Mesothelial cell of epicardium (in vitro differentiated cells): ENCODE measurements around the gene EPHB6. TPM values are rescaled to one million over a fixed set of nuclear protein-coding genes. Genes with fewer than 3 reads are reported as not detected.

ENCODE experiments used
- DNase-seq, 2 experiments: peaks; one replicate each; pipeline ENCODE4 v3.0.0; 2021; ENCODE audit warnings: low spot score in 2 of 2; ENCODE audit not compliant: unreplicated experiment in 2 of 2
- H3K27ac Mint-ChIP-seq: 2 replicates; pipeline ENCODE4 v1.8.0; 2021; ENCODE audit warnings: mixed read lengths
- H3K27me3 Mint-ChIP-seq: 2 replicates; pipeline ENCODE4 v1.8.0; 2021; ENCODE audit warnings: low read depth, mixed read lengths
- H3K36me3 Mint-ChIP-seq: 2 replicates; pipeline ENCODE4 v1.8.0; 2021; ENCODE audit warnings: mixed read lengths
- H3K4me1 Mint-ChIP-seq: 2 replicates; pipeline ENCODE4 v1.8.0; 2021; ENCODE audit warnings: mixed read lengths
- H3K4me3 Mint-ChIP-seq: 2 replicates; pipeline ENCODE4 v1.8.0; 2021; ENCODE audit warnings: mild to moderate bottlenecking, moderate library complexity, mixed read lengths
- H3K9me3 Mint-ChIP-seq: 2 replicates; pipeline ENCODE4 v1.8.0; 2021; ENCODE audit warnings: mixed read lengths
- CTCF ChIP-seq: fragments of 200-600 bp; sonication (generic); IDR thresholded peaks from one replicate; pipeline ENCODE4 v1.5.0; 2021; ENCODE audit warnings: antibody characterized with exemption; ENCODE audit not compliant: unreplicated experiment
- total RNA-seq: library from RNA; stranded (reverse); gene quantifications from 3 replicates; pipeline ENCODE4 v1.2.1, GENCODE V29; 2021

EPHB6 gene
- total RNA-seq, 1 donor from 2014 or later: 28.0 TPM

DNA sequence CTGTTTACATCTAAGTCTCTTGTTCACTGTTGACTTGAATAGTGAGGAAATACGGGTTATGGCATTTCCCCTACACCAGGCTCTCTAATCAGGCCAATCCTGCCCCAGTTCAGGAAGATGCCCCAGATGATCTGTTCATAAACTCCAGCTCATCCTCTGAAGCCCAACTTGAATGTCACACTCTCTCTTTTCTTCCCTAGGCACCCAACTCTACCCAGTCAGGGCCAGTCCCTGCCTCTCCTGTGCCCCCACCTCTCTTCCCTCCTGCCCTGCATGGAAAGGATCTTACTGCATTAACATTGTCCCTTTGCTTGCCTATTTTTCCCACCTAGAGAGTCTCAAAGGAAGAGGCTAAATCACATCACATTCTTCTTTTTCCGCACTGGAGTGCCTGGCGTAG lies 41.3 kb downstream of the EPHB6 start:
- no peak overlapping the region for H3K4me3 Mint-ChIP-seq
- DNase-seq: no peak
- no peak for TF ChIP-seq CTCF
- no peak overlapping the region for H3K27ac Mint-ChIP-seq
- no peaks in the 10 kb centered on the region for H3K9me3 Mint-ChIP-seq
- H3K27me3 Mint-ChIP-seq: peaks cover 7% of the 10 kb centered on the region
- H3K4me1 Mint-ChIP-seq: peaks cover 12% of the 10 kb centered on the region
- no peaks in the 10 kb centered on the region for H3K36me3 Mint-ChIP-seq

DNA sequence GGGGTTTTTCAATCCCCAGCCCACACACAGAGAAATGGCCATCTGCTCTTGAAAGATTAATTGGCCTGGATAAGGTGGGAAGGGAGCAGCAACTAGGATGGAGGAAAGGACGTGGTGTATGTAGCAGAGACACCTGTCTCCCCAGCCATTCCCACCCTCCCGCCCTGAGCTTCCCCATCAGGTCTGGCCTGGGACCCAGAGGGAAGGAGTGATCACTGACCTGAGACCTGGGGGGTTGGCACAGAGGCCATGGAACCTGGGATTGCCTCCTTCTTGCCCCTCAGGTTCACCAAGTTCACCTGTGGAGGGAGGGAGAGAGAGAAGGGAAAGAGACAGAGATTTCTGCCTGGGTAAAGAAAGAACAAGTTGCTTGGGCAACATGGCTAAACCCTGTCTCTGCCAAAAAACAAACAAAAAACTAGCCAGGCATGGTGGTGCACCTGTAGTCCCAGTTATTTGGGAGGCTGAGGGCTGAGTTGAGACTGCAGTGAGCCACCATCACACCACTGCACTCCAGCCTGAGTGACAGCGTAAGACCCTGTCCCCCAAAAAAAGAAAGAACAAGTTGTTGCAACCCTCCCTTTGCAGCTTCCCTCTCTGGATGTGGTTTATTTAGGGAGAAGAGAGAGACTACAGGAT lies 42.0 kb downstream of the EPHB6 start:
- Mint-ChIP-seq H3K9me3 (no peaks in the 10 kb centered on the region), H3K36me3 (no peaks in the 10 kb centered on the region), H3K4me3 (no peak overlapping the region), H3K4me1 (peaks cover 12% of the 10 kb centered on the region), H3K27me3 (peaks cover 5% of the 10 kb centered on the region), H3K27ac (no peak overlapping the region)
- no peak for TF ChIP-seq CTCF
- DNase-seq: no peak

DNA sequence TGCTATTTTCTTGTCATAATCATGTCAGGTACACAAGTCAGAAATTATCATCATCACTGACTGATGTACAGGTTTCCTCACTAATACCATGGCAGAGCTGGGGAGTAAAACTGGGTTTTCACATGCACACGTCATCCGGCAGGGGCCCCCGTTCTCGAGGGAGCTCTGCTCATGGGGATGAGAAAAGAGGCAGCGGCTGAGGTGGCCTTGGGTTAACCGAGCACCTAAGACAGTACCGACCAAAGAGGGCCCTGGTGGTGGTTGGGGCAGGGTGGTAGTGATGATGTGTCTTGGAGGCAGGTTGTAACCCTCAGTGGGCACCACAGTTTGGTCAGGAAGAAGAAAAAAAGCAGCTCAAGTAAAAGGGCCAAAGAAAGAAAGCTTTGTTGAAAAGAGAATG lies 42.8 kb downstream of the EPHB6 start:
- peaks cover 6% of the 10 kb centered on the region for H3K9me3 Mint-ChIP-seq
- H3K4me3 Mint-ChIP-seq: no peak overlapping the region
- no peak for DNase-seq
- peaks cover 12% of the 10 kb centered on the region for H3K4me1 Mint-ChIP-seq
- H3K27me3 Mint-ChIP-seq: peaks cover 4% of the 10 kb centered on the region
- H3K36me3 Mint-ChIP-seq: no peaks in the 10 kb centered on the region
- TF ChIP-seq CTCF: no peak
- H3K27ac Mint-ChIP-seq: no peak overlapping the region

DNA sequence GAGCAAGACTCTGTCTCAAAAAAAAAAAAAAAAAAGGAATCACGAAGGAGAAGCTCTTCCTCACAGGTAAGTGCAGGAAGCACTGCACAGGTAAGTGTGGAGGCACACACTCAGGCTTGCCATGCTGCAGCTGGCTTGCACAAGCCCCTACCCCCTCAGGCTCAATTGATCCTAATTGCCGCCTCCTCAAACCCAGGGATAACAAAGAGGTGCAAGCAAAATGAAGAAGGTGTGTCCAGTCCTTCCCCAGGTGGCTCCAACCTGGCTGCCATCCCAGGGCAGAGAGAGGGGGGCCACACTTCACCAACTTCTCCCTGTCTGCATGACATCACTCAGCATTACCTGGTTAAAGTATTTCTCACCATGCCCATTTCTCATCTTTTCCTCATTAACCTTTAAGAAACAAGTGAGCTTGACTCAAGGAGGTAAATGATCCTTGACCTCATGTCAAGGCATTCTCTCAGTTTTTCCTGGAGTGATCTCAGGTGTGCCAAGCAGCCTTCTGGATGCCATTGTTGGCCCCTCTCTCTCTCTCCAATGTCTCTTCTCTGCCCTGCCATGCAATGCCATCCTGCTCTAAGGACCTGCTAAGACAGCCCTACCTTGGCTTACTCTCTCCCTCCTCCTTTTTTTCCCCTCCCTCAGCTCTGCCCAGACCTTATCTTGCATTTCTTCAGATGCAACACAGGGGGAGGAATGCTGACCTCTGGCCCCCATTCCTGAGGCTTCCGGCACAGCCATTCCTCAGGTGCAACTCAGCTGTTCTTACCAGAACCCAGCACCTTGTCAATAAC lies 43.7 kb downstream of the EPHB6 start:
- H3K27me3 Mint-ChIP-seq: peaks cover 4% of the 10 kb centered on the region
- no peak for DNase-seq
- peaks cover 12% of the 10 kb centered on the region for H3K4me1 Mint-ChIP-seq
- no peak for TF ChIP-seq CTCF
- peaks cover 10% of the 10 kb centered on the region for H3K9me3 Mint-ChIP-seq
- H3K4me3 Mint-ChIP-seq: no peak overlapping the region
- H3K36me3 Mint-ChIP-seq: no peaks in the 10 kb centered on the region
- no peak overlapping the region for H3K27ac Mint-ChIP-seq

- no peak for DNase-seq
- Mint-ChIP-seq H3K27me3 (peaks cover 4% of the 10 kb centered on the region), H3K4me3 (no peak overlapping the region), H3K9me3 (peaks cover 10% of the 10 kb centered on the region), H3K27ac (no peak overlapping the region), H3K36me3 (no peaks in the 10 kb centered on the region), H3K4me1 (peaks cover 12% of the 10 kb centered on the region)
- TF ChIP-seq CTCF: no peak
Observed at GRCh38 chr7:142899661-142900060, 44.8 kb downstream of the EPHB6 start.
